NCI-H2196 treated with DMSO at 0.1 percent for 48 hours (cell line): ENCODE measurements around the gene LRRTM3.
A peak's percentile ranks its signal among the peaks of the same experiment; 100 is the strongest.

Source experiments
- DNase-seq: peaks from one replicate; lab custom pipeline; 2025; ENCODE audit not compliant: unreplicated experiment; lab: John Stamatoyannopoulos, UW

The LRRTM3 gene

DNA sequence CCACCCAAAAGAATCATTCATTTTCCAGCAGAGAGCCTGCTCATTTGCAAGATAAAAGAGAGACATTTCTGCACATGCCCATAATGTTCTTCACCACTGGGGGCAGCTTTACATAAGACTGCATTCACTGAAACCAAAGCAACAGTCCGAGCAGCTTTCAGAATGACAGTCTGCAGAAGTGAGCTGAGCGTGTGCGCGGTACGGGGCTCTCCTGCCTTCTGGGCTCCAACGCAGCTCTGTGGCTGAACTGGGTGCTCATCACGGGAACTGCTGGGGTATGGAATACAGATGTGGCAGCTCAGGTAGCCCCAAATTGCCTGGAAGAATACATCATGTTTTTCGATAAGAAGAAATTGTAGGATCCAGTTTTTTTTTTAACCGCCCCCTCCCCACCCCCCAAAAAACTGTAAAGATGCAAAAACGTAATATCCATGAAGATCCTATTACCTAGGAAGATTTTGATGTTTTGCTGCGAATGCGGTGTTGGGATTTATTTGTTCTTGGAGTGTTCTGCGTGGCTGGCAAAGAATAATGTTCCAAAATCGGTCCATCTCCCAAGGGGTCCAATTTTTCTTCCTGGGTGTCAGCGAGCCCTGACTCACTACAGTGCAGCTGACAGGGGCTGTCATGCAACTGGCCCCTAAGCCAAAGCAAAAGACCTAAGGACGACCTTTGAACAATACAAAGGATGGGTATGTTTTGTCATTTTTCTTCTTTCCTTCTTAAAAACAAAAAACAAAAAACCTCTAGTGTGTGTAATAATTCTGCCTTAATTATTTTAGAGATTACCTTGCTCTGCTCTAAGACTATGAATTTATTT lies at the start of gene LRRTM3:
Gene LRRTM3, plus strand, starts transcription at position 141 of the 820 bp plus-strand sequence.
- peak; percentile 1 for DNase-seq

DNA sequence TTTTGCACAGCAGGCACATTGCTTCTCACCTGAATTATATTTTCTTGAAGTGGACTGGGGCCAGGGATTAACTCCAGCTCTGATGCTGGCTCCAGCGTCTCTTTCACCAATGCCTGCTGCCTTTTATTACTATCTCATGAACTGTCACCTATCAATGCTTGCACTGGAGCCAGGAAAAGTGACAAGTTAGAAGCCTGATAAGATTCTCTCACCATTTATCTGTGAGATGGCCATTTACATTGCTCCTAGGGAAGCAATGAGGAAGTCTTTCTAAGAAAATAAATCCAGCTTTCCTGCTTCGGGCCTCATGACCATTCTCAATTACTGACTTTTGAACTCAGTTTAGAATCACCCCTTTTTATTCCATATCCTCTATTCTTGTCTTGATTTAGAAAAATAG lies 48.5 kb upstream of the LRRTM3 start:
- DNase-seq: no peak

DNA sequence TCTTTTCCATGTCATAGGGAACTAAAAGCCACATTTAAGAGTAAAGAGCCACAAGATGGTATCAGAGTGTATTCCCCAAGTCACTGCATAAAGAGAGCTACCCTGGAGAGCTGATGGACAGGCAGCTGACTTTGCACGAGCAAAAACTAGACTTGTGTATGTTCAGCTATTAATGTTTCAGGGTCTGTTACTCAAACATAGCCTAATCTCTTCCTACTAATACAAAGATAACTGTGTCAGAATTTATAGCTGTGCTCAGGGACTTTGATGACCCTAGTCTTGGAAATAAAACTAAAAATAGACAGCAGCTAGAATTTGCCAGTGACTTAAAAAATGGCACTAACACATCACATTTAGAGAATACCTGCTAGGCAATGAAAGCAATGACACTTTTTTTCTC lies 45.5 kb upstream of the LRRTM3 start:
- DNase-seq: no peak

DNA sequence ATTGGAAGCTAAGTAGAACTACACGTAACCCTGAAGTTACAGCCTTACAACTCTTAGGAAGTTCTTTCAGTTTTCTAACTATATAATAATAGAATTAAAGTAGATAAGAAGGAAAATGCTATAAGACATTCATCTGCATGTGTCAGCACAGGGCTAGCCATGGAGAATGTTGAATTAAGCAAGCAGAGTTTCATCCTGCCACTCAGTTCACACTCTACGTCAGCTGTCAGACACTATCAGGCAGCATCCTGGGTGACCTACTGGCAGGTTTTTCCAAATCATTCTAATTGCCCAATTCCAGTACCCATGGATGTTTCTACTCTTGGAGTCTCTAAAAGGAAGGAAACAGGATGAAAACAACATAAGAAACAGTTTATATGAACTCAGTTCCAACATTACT lies 45.0 kb upstream of the LRRTM3 start:
- DNase-seq: no peak

DNA sequence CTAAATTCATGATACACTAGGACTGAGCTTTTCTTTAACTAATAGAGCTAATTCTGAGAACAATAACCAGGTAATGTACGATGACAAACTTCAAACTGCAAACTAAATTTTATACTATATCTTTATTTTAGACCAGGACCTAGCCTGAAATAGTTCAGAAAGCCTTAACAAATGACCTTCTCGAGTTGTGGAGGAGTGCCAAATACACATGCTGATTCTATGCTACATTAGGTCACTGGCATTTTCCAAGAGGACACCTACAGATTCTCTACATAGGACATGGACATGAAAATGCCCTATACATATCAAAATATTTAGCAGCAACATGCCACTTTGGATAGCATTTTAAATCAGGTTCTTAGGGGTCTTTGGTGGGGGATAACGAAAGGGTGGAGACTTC lies 44.0 kb upstream of the LRRTM3 start:
- DNase-seq: no peak

DNA sequence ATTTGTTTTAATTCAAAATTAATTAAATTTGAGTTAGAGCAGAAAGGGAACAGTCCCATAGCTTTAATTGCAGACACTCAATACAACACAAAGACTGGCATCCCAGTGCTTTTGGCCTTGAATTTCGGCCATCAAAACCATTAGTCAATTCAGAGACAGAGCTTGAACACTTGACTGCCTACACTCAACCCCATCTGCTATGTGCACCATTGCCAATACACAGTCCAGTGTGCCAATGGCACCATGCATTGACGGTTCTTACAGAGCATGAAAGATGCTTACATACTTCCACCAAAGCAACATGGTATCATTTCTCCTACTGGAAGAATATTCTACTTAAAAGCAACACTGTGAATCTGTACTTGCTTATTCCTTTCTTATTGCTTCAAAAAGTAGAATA lies 43.6 kb upstream of the LRRTM3 start:
- DNase-seq: no peak

DNA sequence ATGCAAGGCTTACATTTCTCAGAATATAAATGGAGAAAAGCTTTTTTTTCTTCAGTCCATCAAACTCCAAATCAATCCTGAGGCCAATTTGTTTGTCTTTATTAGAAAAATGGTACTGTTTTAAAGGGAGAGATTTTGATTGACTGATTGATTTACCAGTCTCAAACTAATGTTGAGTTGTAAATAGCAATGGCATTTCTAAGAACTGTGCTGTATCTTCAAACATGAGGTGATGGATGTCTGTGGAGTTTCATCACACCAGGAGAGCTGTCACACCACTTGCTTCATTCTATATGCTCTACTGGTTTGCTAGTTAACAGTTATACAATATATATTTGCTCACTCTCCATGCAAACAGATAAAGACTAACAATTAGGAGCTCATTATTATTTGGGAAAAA lies 39.0 kb upstream of the LRRTM3 start:
- no peak for DNase-seq

DNA sequence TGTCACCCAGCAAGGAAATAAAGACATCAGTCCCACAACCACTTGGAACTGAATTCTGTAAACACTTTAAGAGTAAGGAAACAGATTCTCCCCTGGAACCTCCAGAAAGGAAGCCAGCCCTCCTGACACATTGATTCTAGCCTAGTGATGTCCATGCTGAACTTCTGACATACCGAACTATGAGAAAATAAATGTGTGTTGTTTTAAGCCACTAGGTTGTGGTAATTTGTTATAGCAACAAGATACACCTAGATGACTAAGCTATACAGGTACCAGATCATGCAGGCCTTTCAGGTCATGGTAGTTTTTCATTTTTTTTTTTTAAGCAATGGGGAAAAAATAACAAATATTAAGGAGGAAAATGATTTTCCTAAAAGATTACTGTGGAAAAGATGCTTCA lies 37.6 kb upstream of the LRRTM3 start:
- DNase-seq: no peak

DNA sequence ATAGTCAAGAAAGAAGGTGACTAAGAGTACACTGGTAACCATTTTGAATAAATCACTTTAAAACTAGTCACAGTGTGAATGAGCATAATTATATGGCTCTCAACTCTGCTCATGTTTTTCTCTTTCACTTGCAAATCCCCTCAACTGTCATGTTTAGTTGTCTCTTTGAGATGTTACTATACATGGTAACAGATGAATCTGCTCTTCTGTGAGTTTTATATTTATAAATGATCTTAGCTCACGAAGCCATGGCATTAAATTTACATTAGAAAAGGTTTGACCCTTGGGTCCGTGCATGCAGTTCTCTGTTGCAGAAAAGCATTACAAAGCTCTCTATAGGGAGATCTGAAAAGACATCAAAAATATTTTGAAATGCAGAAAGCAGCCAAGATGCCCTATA lies 33.0 kb upstream of the LRRTM3 start:
- no peak for DNase-seq

DNA sequence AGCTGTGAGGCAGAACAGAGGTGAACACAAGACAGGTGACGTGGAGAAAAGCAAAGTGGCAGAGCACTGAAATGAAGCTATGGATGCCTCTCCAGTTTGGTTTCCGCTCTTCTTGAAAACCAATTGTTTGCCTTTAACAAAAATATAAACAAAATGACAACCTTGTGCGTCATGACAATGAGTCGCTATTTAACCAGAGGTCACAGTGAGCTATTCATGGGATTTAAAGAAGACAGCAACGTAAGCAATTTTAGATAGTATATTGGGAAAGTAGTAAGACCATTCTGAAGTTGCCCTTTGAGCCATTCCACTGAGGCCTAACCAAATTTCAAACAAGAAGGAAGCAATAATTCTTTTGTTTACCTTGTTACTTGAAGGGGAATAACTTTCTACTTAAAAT lies 15.2 kb upstream of the LRRTM3 start:
- no peak for DNase-seq

DNA sequence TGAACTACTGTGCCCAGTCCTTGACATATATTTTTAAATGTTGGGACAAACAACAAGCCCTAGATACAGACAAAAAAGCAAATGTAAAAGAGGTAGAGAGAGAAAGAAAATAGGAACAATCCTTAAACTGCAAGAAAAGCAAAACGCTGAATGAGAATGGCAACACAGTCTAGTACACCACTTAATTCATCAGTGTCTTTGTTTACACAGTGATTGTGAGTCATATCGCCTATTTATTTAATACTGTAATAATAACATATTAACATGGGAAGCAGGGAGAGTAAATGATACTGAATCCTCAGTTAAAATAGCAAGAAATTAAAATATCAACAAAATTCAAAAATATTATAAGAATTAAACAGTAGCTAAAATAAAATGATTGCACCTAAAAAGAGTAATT lies 9.8 kb upstream of the LRRTM3 start:
- DNase-seq: no peak

DNA sequence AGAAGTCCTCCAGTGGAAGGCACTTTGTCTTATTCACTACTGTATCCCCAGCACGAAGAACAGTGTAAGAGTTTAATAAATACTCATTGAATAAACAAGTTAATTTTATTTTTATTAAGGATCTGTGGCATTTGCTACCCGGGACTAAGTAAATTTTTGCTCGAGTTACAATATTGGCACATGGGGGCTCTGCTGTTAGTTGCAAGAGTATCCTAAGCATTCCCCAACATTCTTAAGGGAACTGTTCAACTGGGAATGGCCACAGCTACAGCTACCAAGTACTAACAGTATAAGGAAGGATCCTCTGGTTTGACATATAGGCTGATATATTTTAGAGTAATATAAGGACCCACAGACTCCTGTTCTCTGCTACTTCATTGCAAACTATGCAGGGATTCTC lies 8.7 kb upstream of the LRRTM3 start:
- DNase-seq: no peak

DNA sequence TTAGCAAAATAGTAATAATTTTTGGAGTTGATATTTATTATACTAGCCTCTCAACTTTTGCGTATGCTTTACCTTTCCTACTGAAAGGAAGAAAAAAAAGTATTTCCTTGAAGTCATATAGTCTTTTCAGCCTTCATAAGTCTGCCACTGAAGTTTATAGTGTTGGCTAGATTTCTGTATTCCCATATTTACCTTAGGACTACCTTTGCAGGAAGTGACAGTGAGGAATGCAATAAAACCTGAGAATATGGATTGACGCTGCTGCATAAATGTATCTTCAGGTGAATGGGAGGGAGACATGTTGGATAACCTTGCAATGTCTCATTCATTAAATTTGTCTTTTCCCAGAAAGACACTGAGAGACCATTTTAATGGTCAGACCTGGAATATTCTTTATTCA lies 6.6 kb upstream of the LRRTM3 start:
- DNase-seq: no peak

DNA sequence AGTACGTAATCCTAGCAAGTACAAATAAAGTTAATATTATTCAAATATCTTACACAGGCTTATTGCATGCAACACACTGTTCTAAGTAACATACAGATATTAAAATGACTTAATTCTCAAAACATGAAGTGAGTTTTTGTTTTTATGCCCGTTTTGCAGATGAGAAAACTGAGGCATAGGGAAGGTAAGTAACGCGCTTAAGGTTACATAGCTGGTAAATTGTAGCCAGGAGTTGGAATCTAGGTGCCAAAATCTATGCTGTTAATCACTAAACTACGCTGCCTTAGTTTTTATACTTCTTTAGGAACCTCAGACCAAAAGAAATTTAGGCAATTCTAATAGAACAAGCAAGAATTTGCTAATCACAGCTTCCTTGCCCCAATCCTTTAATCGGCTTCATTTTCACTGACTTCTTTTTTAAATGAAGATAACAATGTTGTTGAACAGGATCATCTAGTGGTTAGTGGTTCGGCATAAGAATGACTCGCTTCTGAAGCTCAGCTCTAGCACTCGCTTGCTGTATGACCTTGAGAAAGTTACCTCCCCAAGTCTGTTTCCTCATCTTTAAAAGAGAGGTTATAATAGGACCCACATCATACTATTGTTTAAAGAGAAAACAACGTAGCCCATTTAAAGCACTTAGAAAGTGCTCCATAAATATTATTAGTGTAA lies 1.0 kb upstream of the LRRTM3 start:
- no peak for DNase-seq

DNA sequence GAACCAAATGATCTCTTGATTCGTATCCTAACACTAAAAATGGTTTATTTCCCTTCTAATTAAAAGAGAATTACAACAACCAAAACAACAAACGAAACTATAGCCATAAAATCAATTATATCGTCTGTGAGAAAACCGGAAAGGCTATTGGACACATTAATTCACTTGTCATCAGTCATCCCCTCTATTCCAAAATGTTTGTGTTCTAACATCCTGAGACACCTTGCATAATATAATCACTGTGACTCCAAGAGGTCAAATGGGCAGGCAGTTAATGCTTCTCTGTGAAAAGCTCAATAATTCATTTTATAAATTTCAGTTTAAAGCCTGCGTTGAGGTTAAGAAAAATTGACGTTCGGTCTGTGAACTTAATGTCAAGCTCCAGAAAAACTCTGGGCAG lies 463 bp upstream of the LRRTM3 start:
- no peak for DNase-seq

DNA sequence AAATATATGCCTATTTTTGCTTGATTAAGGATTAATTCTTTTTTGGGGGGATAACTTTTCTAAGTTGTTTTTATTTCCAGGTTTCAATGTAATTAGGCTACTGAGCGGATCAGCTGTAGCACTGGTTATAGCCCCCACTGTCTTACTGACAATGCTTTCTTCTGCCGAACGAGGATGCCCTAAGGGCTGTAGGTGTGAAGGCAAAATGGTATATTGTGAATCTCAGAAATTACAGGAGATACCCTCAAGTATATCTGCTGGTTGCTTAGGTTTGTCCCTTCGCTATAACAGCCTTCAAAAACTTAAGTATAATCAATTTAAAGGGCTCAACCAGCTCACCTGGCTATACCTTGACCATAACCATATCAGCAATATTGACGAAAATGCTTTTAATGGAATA lies 1.0 kb downstream of the LRRTM3 start:
- no peak for DNase-seq

DNA sequence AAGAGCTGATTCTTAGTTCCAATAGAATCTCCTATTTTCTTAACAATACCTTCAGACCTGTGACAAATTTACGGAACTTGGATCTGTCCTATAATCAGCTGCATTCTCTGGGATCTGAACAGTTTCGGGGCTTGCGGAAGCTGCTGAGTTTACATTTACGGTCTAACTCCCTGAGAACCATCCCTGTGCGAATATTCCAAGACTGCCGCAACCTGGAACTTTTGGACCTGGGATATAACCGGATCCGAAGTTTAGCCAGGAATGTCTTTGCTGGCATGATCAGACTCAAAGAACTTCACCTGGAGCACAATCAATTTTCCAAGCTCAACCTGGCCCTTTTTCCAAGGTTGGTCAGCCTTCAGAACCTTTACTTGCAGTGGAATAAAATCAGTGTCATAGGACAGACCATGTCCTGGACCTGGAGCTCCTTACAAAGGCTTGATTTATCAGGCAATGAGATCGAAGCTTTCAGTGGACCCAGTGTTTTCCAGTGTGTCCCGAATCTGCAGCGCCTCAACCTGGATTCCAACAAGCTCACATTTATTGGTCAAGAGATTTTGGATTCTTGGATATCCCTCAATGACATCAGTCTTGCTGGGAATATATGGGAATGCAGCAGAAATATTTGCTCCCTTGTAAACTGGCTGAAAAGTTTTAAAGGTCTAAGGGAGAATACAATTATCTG lies 1.6 kb downstream of the LRRTM3 start:
- no peak for DNase-seq

DNA sequence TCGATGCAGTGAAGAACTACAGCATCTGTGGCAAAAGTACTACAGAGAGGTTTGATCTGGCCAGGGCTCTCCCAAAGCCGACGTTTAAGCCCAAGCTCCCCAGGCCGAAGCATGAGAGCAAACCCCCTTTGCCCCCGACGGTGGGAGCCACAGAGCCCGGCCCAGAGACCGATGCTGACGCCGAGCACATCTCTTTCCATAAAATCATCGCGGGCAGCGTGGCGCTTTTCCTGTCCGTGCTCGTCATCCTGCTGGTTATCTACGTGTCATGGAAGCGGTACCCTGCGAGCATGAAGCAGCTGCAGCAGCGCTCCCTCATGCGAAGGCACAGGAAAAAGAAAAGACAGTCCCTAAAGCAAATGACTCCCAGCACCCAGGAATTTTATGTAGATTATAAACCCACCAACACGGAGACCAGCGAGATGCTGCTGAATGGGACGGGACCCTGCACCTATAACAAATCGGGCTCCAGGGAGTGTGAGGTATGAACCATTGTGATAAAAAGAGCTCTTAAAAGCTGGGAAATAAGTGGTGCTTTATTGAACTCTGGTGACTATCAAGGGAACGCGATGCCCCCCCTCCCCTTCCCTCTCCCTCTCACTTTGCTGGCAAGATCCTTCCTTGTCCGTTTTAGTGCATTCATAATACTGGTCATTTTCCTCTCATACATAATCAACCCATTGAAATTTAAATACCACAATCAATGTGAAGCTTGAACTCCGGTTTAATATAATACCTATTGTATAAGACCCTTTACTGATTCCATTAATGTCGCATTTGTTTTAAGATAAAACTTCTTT lies 2.3 kb downstream of the LRRTM3 start:
- no peak for DNase-seq

DNA sequence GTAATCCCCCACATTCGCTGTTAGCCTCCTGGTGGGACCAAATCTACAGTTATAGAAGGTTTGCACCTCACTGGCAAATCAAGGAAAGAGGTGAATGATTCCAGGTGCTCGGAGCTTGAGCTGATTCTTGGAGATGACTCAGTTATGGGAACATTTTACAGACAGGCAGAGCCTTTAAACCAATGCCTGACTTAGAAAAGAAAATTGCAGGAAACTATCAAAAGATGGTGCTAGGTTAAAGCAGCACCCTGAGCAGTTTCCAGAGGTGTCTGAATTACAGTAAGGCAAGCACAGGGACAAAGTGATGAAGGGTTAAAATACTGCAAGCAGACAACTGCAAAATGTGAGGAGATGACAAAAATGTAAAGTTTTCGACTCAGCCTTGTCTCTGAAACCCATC lies 2.9 kb downstream of the LRRTM3 start:
- no peak for DNase-seq

DNA sequence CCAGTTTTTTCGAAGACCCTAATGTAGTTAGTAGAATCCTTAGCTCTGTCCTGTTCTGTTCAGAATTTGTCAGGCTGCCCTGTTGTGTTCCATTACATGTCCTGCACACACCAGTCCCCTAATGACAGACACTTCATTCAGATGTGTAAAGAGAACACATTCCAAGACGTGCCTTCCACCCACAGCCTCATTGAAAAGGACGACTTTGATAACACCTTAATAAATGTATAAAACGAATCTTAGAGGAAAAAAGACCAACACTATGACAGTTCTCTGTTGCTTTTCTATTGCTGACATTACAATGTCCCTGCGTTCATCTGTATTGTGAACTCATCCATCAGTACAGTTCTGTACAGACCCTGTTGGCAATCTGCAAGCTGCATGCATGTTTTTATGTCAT lies 3.5 kb downstream of the LRRTM3 start:
- DNase-seq: no peak

DNA sequence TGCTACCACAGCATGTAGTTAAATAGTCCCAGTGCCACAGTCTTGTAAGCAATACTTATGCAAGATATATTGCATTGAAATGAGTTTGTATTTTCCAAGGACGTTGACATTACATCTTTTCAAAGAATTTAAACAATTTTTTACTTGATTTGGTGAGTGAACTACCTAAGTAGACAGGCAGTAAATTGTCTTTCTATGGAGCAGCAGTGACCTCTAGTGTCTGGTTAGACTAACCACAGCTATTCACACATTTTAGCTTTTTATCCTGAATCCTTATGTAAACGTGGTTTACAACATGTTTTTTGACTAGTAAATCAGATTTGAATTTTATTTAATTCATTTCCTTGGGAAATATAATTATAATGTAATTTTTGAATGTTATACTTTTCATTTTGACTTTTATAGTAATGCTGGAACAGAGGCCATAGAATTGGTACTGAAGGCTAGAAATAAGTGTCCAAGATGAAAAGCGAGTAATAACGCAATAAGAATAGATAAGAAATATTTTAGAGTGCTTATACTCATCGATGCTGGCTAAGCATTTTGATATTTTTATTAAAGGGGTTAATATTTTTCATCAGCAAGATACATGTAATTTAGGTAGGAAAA lies 5.6 kb downstream of the LRRTM3 start:
- no peak for DNase-seq
